GM19438 (cell line): Measurements from ENCODE around the gene MPRIP.

Source experiments
- ATAC-seq: cut with Tn5 transposase; IDR thresholded peaks from one replicate; pipeline ENCODE4 v1.9.1; 2021; ENCODE audit warnings: low read depth; ENCODE audit not compliant: unreplicated experiment

The MPRIP gene

DNA sequence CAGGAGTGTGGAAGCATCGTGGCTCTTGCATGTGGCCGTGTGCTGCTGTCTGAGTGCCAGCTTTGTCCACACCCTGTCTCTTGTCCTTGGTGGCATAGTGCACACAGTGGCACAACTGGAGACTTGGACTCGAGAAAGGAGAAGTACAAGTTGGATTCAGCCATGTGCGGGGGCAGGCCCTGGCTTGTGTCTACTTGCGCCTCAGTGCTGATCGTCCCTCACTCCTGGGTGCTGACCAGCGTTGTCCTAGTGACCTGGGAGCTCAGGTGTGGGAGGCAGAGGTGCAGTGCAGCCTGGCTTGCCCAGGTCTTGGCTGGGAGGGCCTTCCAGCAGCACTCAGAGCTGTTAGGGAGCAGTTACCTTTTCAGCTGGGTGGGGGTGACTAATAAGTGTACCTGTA lies 20.6 kb downstream of the MPRIP start:
- no peak for ATAC-seq

DNA sequence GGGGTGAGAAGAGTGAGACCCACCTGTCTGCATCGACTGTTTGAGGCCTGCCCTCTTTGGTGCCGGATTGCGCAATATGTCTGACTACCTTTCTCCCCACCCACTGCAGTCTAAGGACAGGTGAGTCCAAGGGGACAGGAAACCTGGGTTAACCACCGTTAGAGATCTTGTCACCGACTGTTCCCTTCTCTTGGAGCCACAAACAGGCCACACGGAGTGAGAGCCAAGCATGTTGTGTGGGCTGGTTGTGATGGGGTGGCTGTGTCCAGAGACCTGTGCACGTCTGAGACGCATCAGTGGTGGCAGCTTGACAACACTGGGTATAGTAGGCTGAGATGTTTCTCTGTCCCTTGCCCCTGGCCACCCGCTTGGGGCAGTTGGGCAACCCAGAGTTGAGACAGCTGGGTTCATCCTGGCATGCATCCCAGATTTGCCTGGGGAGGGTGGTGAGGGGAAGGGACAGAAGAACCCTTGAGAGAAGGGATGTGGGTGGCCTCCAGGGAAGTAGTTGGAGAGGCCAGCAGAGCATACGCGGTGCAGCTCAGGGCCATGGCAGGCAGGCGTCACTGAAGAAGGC lies 21.4 kb downstream of the MPRIP start:
- ATAC-seq, result no peak

DNA sequence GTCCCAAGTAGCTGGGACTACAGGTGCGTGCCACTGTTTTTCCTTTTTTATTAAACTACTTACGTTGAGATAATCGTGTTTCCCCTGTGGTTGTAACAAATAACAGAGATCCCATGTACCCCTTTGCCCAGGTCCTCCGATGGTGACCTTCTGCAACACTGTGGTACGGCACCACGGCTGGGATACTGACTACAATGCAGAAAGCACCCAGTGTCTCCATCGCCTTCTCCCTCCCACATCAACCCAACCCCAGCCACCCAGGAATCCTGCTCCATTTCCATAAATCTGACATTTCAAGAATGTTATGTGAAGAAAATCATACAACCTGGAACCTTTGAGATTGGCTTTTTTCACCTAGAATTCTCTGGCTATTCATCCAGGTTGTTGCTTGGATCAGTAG lies 22.1 kb downstream of the MPRIP start:
- ATAC-seq, result no peak

DNA sequence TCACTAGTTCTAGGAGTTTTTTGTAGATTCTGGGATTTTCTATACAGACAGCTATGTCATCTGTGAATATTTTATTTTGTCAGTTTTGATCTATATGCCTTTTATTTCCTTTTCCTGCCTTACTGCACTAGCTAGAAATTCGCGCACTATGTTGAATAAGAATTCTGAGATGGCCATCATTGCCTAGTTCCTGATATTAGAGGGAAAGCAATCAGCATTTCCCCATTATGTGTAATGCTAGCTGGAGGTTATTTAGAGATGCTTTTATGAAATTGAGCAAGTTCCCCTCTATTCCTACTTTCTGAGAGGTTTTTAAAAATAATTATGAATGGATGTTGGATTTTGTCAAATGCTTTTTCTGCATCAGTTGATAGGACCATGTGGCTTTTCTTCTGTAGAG lies 23.8 kb downstream of the MPRIP start:
- ATAC-seq, result no peak

DNA sequence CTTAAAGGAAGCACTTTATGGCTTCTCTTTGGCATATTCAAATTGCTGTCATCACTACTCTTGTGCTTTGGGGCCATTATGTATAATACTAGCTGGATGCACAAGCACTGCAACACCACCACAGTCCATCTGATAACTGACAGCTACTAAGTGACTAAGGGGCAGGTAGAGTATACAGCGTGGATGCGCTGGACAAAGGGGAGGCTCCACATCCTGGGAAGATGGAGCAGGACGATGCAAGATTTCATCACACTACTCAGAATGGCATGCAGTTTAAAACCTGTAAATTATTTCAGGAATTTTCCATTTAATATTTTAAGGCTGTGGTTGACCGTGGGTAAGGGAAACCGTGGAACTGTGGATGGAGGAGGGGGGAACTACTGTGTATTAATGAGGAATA lies 25.0 kb downstream of the MPRIP start:
- no peak for ATAC-seq

DNA sequence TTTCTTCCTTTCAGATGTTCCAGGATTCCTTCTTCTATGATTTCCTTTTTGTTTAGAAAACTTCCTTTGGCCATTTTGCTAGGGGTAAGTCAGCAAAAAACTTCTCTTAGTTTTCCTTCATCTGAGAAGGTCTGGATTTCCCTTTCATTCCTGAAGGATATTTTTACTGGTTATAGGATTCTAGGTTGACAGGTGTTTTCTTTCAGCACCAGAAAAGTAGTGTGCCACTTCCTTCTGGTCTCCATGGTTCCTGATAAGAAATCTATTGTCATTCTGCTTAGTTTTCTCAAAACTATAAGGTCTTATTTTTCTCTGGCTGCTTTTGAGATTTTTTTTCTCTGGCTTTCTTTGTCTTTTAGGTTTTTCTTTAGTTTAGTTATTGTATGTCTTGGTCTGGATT lies 27.6 kb downstream of the MPRIP start:
- ATAC-seq, result no peak

DNA sequence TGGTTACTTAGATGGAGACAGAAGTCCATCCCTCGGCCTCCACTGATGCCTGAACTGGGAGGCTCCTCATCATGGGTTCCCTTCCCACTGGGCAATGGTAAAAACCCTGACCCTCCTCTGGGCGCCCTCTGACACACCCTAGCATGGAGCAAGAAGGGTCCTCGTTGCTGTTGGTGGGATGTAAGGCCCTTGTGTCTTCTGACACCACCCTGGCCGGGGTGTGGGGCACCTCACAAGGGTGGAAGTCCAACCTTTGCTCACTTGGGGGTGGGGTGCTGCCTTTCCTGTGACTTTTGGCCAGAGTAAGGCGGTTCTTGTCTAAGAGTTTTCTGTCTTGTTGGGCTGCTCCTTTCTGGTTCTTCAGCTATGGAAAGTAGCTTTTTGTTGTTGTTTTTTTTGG lies 28.7 kb downstream of the MPRIP start:
- no peak for ATAC-seq

DNA sequence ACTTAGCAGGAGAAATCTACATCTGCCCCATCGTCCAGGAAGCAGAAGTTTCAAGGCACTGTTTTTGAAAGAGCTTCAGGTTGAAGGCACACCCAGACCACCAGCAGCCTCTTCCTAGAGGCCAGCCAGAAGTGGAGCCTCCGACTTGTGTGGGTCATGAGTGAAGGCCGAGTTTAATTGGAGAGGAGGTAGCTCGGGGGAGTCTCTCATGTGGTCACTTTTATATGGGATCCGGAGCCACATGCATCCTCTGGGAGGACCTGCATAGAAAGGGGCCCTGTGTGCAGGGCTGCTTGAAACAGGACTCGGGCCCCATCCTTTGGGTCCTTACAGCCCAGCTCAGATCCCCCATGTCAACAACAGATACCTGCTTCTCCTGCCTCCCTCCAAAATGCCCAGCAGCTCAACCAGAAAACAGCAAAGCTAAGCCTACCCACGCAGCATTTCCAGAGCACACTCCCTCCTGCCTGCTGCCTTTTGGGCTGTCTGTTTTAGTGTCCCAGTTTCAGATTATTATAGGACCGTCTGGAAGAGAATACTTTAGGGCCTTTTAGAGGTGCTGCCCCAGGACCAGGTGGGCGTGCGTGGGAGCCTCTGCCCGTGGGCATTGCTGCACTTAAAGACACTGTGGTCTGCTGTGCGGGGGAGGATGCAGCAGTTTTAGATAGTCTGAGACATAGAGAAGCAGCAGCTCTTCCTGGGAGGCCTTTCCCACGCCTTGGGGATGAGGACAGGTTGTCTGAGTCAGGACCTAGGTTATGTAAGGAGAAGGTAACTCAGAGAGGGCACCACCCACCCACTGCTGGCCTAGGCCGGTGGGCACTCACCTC lies 29.5 kb downstream of the MPRIP start:
- ATAC-seq, result no peak

DNA sequence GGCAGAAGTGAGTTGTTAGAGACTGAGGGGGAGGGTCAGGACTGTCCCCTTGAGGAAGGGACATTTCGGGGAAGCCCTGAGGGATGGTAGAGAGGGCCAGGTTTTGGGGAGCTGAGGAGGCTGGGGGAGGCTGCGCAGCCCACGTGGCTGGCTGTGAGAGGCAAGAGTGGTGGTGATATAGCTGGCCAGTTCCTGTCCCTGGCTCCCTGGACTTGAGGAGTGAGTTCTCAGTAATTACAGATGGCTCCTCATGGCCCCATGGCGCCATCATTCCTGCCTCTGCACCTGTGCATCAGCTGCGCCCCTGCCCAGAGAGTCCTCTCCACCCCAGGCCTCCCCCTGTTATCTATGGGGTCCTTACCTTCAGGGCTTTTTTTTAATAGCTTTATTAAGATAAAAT lies 30.3 kb downstream of the MPRIP start:
- no peak for ATAC-seq

DNA sequence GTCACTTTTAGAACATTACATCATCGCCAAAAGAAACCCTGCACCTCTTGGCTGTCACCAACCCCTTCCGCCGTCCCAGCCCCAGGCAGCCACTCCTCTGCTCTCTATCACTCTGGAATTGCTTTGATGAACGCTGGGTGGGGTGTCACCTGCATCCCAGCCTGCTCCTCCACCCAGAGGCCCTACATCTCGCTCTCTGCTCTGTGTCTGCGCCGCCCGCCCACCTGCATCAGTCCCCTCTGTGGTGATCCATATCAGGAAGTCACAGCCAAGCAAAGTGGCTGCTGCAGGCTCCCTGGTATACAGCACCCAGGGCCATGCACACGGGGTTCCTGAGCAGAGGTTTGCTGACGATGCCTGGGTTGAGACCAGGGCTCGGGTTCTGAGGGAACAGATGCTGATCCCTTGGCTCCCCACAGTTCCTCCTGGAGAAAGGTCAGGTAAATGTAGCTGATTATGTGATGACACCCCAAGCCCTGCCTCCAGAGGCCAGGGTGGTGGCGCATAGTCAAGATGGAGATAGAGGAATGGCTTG lies 30.8 kb downstream of the MPRIP start:
- no peak for ATAC-seq

DNA sequence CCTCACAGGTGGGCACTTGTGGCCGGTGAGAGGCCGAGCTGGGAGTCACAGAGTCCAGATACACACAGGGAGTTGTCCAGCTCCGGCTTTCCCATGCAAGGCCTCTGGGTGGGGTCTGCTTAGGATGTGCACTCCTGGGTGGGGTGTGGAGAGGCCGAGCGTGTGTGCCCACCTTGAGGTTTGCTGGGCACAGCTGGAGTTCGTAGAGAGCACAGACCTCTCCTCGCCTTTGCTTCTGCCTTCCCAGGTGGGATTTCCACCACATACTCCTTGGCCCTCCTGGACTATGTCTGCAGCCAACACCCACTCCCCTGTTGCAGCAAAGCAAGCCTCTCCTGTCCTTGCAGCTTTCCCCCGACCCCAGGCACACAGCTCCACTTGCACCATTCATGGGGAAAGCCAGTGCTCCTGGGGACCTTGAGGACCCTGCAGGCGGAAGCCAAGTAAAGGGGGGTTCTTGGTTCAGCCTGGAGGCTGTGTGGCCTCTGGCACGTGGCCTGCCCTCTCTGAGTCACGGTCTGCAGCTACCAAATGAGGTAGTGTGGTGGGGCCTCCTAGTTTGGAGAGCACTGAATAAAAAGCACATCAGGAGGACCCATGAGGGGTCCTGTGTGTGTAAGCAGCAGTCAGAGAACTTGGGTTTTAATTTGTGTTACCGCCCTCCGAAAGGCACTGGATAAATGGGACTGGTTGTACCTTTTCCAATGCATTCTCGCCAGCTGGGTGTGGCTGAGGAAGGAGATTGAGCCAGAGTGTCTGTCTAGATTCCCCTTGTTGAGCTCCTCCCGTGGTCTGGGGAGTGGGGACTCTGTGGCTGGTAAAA lies 31.5 kb downstream of the MPRIP start:
- no peak for ATAC-seq

DNA sequence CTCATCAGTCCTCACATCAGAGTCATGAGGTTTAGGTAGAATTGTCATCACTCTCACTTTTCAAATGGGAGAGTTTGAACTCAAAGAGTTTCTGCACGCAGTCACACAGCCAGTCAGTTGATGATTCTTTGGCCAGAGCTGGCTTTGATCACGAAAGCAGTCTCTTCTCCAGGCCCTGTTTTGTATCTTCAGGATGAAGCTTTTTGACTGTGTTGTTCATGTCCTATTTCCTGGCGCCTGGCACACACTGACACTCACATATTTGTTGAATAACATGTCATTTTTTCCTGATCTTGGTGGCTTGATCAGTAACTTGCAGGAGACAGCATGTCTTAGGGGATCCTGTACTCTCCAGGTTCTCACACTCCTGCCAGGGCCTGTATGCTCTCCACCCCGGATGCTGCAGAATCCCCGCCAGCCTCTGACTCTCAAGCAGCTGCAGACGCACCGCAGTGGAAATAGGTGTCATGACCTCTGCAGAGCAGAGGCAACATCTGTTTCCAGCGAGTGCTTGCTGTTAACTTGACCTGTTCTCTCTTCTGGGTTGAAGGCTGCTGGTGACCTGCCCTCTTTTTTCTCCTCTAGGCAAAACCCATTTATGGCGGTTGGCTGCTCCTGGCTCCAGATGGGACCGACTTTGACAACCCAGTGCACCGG lies 33.0 kb downstream of the MPRIP start:
- ATAC-seq, result no peak

DNA sequence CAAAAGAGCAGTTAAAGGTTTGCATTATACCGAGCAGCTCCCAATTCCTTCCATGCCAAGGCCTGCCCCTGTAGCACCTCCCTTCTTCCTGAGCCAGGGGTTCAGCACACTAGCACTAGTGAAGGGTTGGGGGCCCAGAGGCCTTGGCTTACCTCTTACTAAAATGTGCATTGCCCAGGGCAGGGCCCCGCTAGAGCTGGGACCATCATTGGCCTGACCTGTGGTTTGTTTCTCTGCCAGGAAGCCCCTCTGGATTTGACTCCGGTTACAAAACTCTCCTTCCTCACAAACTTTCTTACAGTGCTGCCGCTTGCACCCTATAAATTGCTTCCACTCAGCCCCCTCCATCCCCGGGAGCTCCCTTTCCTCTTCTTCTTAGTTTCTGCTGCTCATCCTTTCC lies 33.8 kb downstream of the MPRIP start:
- no peak for ATAC-seq

DNA sequence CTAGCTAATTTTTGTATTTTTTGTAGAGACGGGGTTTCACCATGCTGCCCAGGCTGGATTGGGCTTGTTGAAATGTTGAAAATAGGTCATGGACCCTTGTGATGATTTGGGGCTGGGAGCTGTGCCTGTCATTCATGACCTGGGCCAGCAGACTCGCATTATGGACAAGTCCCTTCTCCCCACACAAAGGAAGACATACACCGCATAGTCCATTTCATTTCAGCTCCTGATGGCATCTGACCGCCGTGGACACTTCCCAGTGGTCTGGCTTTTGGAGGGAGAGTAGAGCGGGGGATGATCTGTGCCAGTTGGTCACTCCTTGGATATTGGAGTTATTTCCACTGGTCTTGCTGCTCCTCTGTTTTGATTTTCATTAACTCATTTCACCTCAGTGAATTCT lies 34.8 kb downstream of the MPRIP start:
- no peak for ATAC-seq

DNA sequence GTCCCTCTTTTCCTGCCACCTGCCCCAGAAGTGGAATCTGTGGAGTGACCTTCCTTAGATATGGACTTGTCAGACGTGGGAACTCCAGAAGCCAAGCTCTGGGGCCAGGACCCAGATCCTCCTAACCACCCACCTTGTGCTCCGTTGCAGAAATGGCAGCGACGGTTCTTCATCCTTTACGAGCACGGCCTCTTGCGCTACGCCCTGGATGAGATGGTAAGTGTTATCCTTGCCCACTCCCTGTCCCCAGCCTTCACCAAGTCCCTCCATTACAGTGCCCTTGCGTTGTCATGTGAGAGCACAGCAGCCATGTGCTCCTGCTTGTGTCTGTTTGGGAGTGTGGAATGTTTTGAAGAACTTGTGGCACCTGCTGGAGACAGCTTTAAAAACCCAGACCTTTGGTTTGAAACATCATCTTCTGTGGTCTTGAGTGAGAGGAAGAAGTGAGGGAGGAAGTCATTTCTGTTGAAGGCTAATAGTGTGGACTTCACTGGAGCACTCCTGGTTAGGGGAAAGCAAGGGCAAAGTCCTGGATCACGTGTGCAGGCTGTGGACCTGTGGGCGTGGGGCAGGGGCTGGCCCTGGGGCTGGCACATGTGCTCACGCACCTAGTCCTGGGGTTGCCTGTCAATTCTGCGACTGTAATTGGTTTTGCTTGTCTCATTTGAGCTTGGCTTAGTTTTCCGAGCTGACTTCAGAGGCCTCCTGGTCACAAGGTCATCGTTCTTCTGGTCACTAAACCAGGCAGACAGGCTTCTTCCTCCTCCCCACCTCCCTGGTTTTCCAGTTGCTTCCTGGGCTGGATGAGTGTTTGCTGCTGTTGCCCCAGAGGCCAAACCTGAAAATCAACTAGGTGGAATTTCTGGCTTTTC lies 35.8 kb downstream of the MPRIP start:
- no peak for ATAC-seq

DNA sequence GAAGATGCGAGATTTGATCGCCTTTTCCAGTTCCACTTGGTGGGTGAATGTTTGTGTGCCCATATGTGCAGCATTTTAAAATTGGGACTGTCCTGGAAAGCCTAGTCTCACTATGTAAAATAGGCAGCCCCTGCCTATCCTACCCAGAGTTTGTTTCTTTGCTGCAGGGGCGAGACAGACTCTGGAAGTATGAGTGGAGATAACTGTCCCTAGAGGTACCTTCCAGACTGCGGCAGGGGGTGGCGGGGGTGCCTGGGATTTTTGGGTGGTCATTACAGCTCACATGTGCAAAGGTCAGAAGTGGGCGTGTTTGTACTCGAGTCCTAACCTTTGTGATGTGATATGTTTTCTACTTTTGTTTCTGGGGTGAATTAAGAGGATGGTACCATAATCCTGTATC lies 36.6 kb downstream of the MPRIP start:
- ATAC-seq, result no peak

DNA sequence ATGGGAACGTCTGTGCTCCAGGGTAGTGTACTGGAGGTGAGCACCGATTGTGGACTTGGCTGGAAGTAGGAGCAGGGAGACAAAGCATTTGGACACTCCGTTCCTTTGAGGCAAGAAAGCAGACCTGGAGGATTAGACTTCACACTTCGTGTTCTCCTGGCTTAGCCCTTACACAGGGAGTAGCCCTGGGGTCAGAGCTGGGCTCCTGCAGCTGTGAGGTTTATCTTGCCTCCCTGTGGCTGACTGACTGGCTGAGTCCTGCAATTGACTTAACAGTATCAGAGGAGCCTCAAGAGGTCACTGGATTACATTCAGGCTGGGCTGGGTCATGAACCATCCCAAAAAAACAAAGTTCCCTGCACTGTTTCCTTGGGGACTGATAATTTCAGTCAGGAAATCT lies 37.1 kb downstream of the MPRIP start:
- no peak for ATAC-seq

DNA sequence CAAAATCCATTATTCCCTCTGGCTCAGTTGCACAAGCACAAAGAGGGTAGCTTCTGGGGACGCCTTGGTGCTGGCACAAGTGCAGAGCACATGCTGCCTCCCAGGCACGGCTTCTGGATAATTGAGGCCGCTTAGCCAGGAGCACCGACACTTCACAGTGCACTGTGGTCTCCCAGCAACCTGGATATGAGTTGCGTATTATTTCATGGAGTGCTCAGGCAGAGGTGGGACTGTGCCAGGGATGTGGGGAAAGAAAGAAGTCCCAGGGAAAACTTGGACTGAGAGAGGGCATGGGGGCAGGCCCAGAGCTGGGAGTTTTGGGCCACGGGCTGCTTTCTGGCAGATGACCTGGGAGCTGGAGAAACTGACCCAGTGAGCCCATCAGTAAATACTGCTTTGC lies 37.5 kb downstream of the MPRIP start:
- no peak for ATAC-seq

DNA sequence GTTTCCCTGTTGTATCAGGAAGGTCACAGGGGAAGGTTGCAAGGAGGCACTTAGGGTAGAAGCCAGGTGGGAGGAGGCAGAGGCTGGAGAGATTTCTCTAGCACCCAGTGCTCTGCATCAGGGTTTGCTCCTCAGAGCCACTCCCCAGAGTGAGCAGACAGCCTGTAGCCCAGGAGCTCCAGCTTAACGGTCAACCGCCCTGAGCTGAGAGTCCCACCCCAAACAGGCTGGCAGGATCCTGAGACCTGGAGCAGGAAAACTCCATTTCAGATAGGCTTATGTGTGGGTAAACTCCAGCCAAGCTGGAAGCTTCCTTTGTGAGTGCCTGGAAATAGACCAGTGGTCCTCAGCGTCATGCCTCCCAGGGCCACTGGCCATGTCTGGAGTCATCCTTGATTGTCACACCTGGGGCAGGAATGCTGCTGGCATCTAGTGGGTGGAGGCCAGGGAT lies 37.9 kb downstream of the MPRIP start:
- ATAC-seq, result no peak

DNA sequence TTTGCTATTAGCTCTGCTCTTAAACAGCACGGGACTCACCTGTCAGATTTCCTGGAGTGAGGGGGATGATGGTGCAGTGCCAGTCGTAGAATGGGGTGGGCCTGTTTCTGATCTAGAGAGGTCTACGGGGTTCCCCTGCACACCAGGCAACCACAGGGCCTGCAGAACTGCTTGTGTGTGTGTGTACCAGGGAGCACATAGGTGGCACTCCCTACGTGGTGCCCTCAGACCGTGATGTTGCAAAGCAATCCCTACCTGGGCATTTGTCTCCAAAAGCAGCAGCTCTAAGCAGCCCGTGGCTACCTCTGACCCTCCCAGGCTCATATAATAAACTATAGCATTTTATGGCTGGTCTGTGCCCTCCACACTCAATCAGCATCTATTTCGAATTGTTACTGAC lies 38.5 kb downstream of the MPRIP start:
- no peak for ATAC-seq
